Neural progenitor cell (in vitro differentiated cells): Measurements from ENCODE around the gene RBFOX1.

Experiments used
- CTCF ChIP-seq: fragments of 200-600 bp; sonication (generic); IDR thresholded peaks from 2 replicates; pipeline ENCODE4 v1.5.1; 2017; ENCODE audit warnings: antibody characterized with exemption, mild to moderate bottlenecking
- EZH2 ChIP-seq: fragments of 200-600 bp; sonication (generic); IDR thresholded peaks from 2 replicates; pipeline ENCODE4 v1.6.1; 2017; ENCODE audit warnings: antibody characterized with exemption, mild to moderate bottlenecking, moderate library complexity

GRCh38 chr16:7545251-7545650 lies 212.6 kb downstream of the RBFOX1 start:
- no peak for TF ChIP-seq CTCF
- TF ChIP-seq EZH2, result no peak
